ENCODE measurements around the gene GALNT9. TPM values are rescaled to one million over a fixed set of nuclear protein-coding genes. Genes with fewer than 3 reads are reported as not detected.
A peak's percentile ranks its signal among the peaks of the same experiment; 100 is the strongest.

Gene GALNT9
- total RNA-seq, 2 donors from 2014 or later: 0.34 TPM; not detected in 1

GRCh38 chr12:132163911-132164288, 165.5 kb downstream of the GALNT9 start:
- no peaks in the 10 kb centered on the region for H3K27me3 Mint-ChIP-seq
- no peak overlapping the region for H3K27ac Mint-ChIP-seq
- H3K4me1 Mint-ChIP-seq: peaks cover 15% of the 10 kb centered on the region
- H3K36me3 Mint-ChIP-seq (ENCODE audit: low read depth): no peaks in the 10 kb centered on the region
- H3K4me3 Mint-ChIP-seq: no peak overlapping the region
- no peaks in the 10 kb centered on the region for H3K9me3 Mint-ChIP-seq
- ATAC-seq (replicated peaks): no peak

GRCh38 chr12:132163041-132163910, 166.1 kb downstream of the GALNT9 start:
- Mint-ChIP-seq H3K27me3 (no peaks in the 10 kb centered on the region), H3K4me1 (peaks cover 15% of the 10 kb centered on the region), H3K9me3 (no peaks in the 10 kb centered on the region), H3K36me3 (ENCODE audit: low read depth) (no peaks in the 10 kb centered on the region), H3K4me3 (peak overlapping the region; percentile 33), H3K27ac (no peak overlapping the region)
- ATAC-seq (replicated peaks): peak; percentile 13

DNA sequence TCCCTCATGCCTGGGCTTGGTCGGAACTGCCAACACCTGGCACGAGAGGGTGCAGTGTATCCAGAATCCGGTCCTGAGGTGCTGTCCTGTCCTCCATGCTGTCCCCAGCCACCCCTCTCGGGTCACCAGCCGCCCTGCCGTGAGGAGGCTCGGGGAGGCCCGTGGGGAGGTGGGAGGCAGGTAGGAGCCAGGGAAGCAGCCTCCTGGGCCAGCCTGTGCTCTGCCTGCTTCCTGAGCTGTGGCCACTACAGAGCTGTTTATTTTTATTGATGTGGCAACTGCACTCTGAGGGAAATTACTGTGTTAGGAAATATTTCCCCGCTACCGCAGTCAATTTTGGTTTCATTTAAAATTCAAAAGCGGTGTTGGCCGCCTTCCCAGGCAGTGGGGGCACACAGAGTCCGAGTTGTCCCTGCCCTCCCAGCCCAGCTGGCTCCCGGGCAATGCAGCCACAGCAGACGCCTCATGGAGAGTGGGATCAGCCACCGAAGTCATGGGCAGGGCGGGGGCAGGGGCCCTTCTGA, 166.8 kb downstream of the GALNT9 start:
- H3K36me3 Mint-ChIP-seq (ENCODE audit: low read depth): no peaks in the 10 kb centered on the region
- H3K27ac Mint-ChIP-seq: no peak overlapping the region
- no peaks in the 10 kb centered on the region for H3K9me3 Mint-ChIP-seq
- H3K4me3 Mint-ChIP-seq: no peak overlapping the region
- ATAC-seq (replicated peaks): peak; percentile 47
- H3K4me1 Mint-ChIP-seq: peaks cover 15% of the 10 kb centered on the region
- H3K27me3 Mint-ChIP-seq: no peaks in the 10 kb centered on the region

GRCh38 chr12:132161796-132162507, 167.4 kb downstream of the GALNT9 start:
- no peak overlapping the region for H3K27ac Mint-ChIP-seq
- no peaks in the 10 kb centered on the region for H3K36me3 Mint-ChIP-seq (ENCODE audit: low read depth)
- H3K27me3 Mint-ChIP-seq: no peaks in the 10 kb centered on the region
- no peak overlapping the region for H3K4me3 Mint-ChIP-seq
- ATAC-seq (replicated peaks): no peak
- H3K9me3 Mint-ChIP-seq: no peaks in the 10 kb centered on the region
- H3K4me1 Mint-ChIP-seq: peaks cover 12% of the 10 kb centered on the region

GRCh38 chr12:132161036-132161781, 168.2 kb downstream of the GALNT9 start:
- Mint-ChIP-seq H3K4me1 (peaks cover 8% of the 10 kb centered on the region), H3K27ac (no peak overlapping the region), H3K4me3 (no peak overlapping the region), H3K27me3 (no peaks in the 10 kb centered on the region), H3K9me3 (no peaks in the 10 kb centered on the region), H3K36me3 (ENCODE audit: low read depth) (no peaks in the 10 kb centered on the region)
- ATAC-seq (replicated peaks): peak; percentile 30

DNA sequence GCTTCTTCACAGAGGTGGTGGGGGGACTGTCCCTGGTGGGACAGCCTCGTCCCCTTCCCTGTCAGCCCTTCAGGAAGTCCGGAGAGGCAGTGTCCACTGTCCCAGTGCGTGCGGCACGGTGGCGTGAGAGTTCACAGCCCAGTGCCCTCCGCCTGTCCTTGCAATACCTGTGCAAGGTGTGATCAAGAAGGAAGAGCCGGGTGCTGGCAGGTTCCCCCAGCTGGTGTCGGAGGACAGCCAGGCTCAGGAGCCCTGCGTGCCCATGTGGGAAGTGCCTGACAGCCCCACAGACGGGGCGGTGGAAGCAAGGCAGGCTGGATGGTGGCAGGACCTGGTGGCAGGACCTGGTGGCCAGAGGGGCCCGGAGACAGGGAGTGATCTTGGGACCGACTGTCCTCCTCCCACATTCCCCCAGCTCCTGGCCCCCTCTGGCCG, 168.8 kb downstream of the GALNT9 start:
- no peak for ATAC-seq (replicated peaks)
- H3K36me3 Mint-ChIP-seq (ENCODE audit: low read depth): no peaks in the 10 kb centered on the region
- no peaks in the 10 kb centered on the region for H3K27me3 Mint-ChIP-seq
- H3K9me3 Mint-ChIP-seq: no peaks in the 10 kb centered on the region
- H3K4me1 Mint-ChIP-seq: peaks cover 8% of the 10 kb centered on the region
- H3K27ac Mint-ChIP-seq: no peak overlapping the region
- H3K4me3 Mint-ChIP-seq: no peak overlapping the region

GRCh38 chr12:132160016-132160415, 169.4 kb downstream of the GALNT9 start:
- Mint-ChIP-seq H3K4me1 (peaks cover 8% of the 10 kb centered on the region), H3K27me3 (no peaks in the 10 kb centered on the region), H3K36me3 (ENCODE audit: low read depth) (no peaks in the 10 kb centered on the region), H3K9me3 (no peaks in the 10 kb centered on the region), H3K4me3 (no peak overlapping the region), H3K27ac (no peak overlapping the region)
- ATAC-seq (replicated peaks): no peak

DNA sequence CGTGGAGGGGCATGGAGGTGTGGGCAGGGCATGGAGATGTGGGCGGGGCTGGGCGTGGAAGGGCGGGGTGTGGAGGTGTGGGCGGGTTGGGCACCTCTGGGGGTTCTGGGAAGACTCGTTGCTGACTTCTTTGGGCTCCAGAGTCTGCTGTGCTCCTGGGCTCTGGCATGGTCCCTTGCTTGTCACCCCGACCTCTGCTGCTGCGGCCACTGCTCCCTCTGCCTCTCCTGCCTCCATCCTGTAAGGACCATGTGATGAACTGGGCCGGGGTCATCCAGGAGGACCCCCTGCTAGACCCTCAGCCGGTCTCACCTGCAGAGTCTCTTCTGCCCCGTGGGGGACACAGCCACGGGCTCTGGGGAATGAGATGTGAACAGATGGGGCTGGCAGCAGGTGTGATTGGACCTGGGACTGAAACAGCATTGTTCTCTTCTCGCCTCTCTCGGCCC, 169.8 kb downstream of the GALNT9 start:
- no peaks in the 10 kb centered on the region for H3K36me3 Mint-ChIP-seq (ENCODE audit: low read depth)
- H3K27ac Mint-ChIP-seq: no peak overlapping the region
- H3K4me3 Mint-ChIP-seq: no peak overlapping the region
- no peaks in the 10 kb centered on the region for H3K27me3 Mint-ChIP-seq
- ATAC-seq (replicated peaks): no peak
- no peaks in the 10 kb centered on the region for H3K9me3 Mint-ChIP-seq
- H3K4me1 Mint-ChIP-seq: peaks cover 7% of the 10 kb centered on the region

DNA sequence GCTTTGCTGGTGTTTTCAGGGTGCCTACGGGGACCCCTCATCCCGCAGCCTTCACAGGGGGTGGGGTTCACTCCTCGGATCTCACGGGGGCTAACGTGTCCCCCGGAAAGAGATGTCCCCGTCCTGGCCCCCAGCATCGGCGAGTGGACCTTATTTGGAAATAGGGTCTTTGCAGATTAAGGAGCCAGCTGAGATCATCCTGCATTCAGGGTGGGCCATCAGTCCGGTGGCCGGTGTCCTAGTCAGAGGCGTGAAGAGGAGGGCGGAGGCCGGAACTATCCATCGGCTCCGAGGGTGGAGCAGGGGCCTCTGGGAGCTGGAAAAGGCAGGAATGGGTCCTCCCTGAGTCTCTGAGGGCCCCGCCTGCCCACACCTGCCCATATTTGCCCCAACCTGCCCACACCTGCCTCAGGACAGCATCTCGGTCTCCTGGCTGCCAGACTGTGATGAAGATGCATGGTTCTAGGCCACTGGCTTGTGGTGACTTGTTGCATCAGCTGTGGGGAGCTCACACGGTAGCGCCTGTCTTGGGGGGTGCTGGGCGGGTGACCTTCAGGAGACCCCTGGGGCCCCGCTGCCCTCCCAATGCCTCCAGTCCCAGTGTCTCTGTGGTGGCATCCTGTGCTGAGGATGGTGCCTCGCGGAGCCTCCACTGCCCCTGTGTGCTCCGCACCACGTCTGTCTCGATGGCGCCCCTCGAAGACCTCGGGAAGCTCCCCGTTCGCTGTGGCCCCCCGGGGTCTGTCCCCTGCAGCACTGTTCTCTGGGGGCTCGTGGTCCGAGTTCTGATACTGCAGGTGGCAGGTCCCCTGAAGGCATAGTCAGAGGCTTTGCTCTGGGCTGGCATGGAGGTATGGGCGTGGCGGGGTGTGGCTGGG, 170.5 kb downstream of the GALNT9 start:
- Mint-ChIP-seq H3K36me3 (ENCODE audit: low read depth) (no peaks in the 10 kb centered on the region), H3K4me3 (no peak overlapping the region), H3K27ac (no peak overlapping the region), H3K4me1 (peaks cover under 1% of the 10 kb centered on the region), H3K27me3 (no peaks in the 10 kb centered on the region), H3K9me3 (no peaks in the 10 kb centered on the region)
- no peak for ATAC-seq (replicated peaks)

- no peak for ATAC-seq (replicated peaks)
- H3K27ac Mint-ChIP-seq: no peak overlapping the region
- H3K27me3 Mint-ChIP-seq: no peaks in the 10 kb centered on the region
- no peak overlapping the region for H3K4me3 Mint-ChIP-seq
- no peaks in the 10 kb centered on the region for H3K36me3 Mint-ChIP-seq (ENCODE audit: low read depth)
- no peaks in the 10 kb centered on the region for H3K9me3 Mint-ChIP-seq
- H3K4me1 Mint-ChIP-seq: no peaks in the 10 kb centered on the region
Observed at GRCh38 chr12:132157733-132158409, 171.5 kb downstream of the GALNT9 start.

- no peak overlapping the region for H3K4me3 Mint-ChIP-seq
- no peaks in the 10 kb centered on the region for H3K4me1 Mint-ChIP-seq
- ATAC-seq (replicated peaks): no peak
- no peaks in the 10 kb centered on the region for H3K27me3 Mint-ChIP-seq
- no peak overlapping the region for H3K27ac Mint-ChIP-seq
- no peaks in the 10 kb centered on the region for H3K36me3 Mint-ChIP-seq (ENCODE audit: low read depth)
- no peaks in the 10 kb centered on the region for H3K9me3 Mint-ChIP-seq
Observed at GRCh38 chr12:132156573-132157325, 172.6 kb downstream of the GALNT9 start.

DNA sequence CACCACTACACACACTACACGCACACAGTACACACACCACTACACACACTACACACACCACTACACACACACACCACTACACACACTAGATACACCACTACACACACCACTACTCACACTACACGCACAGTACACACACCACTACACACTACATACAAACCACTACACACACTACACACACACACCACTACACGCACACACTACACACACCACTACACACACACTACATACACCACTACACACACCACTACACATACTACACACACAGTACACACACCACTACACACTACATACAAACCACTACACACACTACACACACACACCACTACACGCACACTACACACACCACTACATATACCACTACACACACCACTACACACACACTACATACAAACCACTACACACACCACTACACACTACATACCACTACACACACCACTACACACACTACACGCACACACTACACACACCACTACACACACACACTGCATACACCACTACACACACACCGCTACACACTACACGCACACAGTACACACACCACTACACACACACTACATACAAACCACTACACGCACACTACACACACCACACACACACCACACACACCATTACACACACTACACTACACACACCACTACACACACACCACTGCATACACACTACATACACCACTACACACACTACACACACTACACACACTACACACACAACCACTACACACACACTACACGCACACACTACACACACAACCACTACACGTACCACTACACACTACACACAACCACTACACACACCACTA, 173.4 kb downstream of the GALNT9 start:
- no peaks in the 10 kb centered on the region for H3K4me1 Mint-ChIP-seq
- no peak overlapping the region for H3K4me3 Mint-ChIP-seq
- ATAC-seq (replicated peaks): no peak
- H3K27ac Mint-ChIP-seq: no peak overlapping the region
- H3K36me3 Mint-ChIP-seq (ENCODE audit: low read depth): no peaks in the 10 kb centered on the region
- no peaks in the 10 kb centered on the region for H3K27me3 Mint-ChIP-seq
- H3K9me3 Mint-ChIP-seq: no peaks in the 10 kb centered on the region

Data from activated T-helper 17 cell treated with anti-CD3 and anti-CD28 coated beads, Interleukin-2, amount 50 U/mL, for 72 hours (primary cell).